GM23338 (cell line): ENCODE data around the gene TRIO. TPM values are rescaled to one million over a fixed set of nuclear protein-coding genes. Genes with fewer than 3 reads are reported as not detected.

Experiments used
- ATAC-seq: fragments of 200-7000 bp; cut with Tn5 transposase; 3 replicates; pipeline ENCODE4 v1.9.1; 2020
- DNase-seq: peaks from one replicate; pipeline ENCODE4 v3.0.0-alpha.2; 2015; ENCODE audit warnings: low spot score
- H2AFZ ChIP-seq: fragments of 200-600 bp; sonication (generic); 2 replicates; pipeline ENCODE4 v1.8.0; 2016; ENCODE audit warnings: antibody characterized with exemption, mild to moderate bottlenecking, moderate library complexity
- H3F3A ChIP-seq: fragments of 200-600 bp; sonication (generic); replicated peaks from 2 replicates; pipeline ENCODE4 v1.8.0; 2017; ENCODE audit warnings: antibody characterized with exemption, mixed run types, low read depth
- H3K27ac ChIP-seq: fragments of 200-600 bp; sonication (generic); 2 replicates; pipeline ENCODE4 v1.6.1; 2016; ENCODE audit warnings: low read depth
- H3K27me3 ChIP-seq: fragments of 200-600 bp; sonication (generic); 2 replicates; pipeline ENCODE4 v1.8.0; 2016; ENCODE audit warnings: mild to moderate bottlenecking, mixed run types, moderate library complexity; ENCODE audit not compliant: insufficient read depth
- H3K36me3 ChIP-seq: fragments of 200-600 bp; sonication (generic); 2 replicates; pipeline ENCODE4 v1.8.0; 2016; ENCODE audit warnings: mild to moderate bottlenecking; ENCODE audit not compliant: insufficient read depth
- H3K4me1 ChIP-seq: fragments of 200-600 bp; sonication (generic); 2 replicates; pipeline ENCODE4 v1.8.0; 2016; ENCODE audit warnings: mild to moderate bottlenecking, moderate library complexity; ENCODE audit not compliant: insufficient read depth
- H3K4me2 ChIP-seq: fragments of 200-600 bp; sonication (generic); 2 replicates; pipeline ENCODE4 v1.7.1; 2017; ENCODE audit warnings: mixed run types
- H3K4me3 ChIP-seq: fragments of 200-600 bp; sonication (generic); 2 replicates; pipeline ENCODE4 v1.6.1; 2016; ENCODE audit warnings: mixed run types
- H3K79me2 ChIP-seq: fragments of 200-600 bp; sonication (generic); replicated peaks from 2 replicates; pipeline ENCODE4 v1.8.0; 2017; ENCODE audit warnings: mild to moderate bottlenecking; ENCODE audit not compliant: insufficient read depth
- H3K9me2 ChIP-seq: fragments of 200-600 bp; sonication (generic); 2 replicates; pipeline ENCODE4 v1.8.0; 2017; ENCODE audit not compliant: insufficient read depth
- H4K20me1 ChIP-seq: fragments of 200-600 bp; sonication (generic); replicated peaks from 2 replicates; pipeline ENCODE4 v1.8.0; 2017; ENCODE audit warnings: mild to moderate bottlenecking; ENCODE audit not compliant: insufficient read depth
- H3K27ac Mint-ChIP-seq: 2 replicates; pipeline ENCODE4 v1.8.0; 2020; ENCODE audit warnings: inconsistent platforms, mild to moderate bottlenecking, moderate library complexity, mixed read lengths
- H3K27me3 Mint-ChIP-seq: 3 replicates; pipeline ENCODE4 v1.8.0; 2022; ENCODE audit warnings: low read depth, mild to moderate bottlenecking, moderate library complexity, mixed read lengths, inconsistent platforms; ENCODE audit not compliant: insufficient read depth, poor library complexity
- H3K36me3 Mint-ChIP-seq: 3 replicates; pipeline ENCODE4 v1.8.0; 2021; ENCODE audit warnings: low read depth, mild to moderate bottlenecking, inconsistent platforms, moderate library complexity, mixed read lengths
- H3K4me1 Mint-ChIP-seq: 3 replicates; pipeline ENCODE4 v1.8.0; 2020; ENCODE audit warnings: mild to moderate bottlenecking, inconsistent platforms, mixed read lengths
- H3K4me3 Mint-ChIP-seq: 3 replicates; pipeline ENCODE4 v1.8.0; 2021; ENCODE audit warnings: moderate library complexity, mild to moderate bottlenecking, inconsistent platforms, mixed read lengths
- H3K9me3 Mint-ChIP-seq: 3 replicates; pipeline ENCODE4 v1.8.0; 2020; ENCODE audit warnings: moderate library complexity, mild to moderate bottlenecking, inconsistent platforms, mixed read lengths
- CREB1 ChIP-seq: fragments of 250-450 bp; sonication (Bioruptor Pico); IDR thresholded peaks from 2 replicates; pipeline ENCODE4 v1.5.0; 2020; ENCODE audit warnings: low read depth, mild to moderate bottlenecking, moderate library complexity
- EZH2phosphoT487 ChIP-seq: fragments of 200-600 bp; sonication (generic); IDR thresholded peaks from one replicate; pipeline ENCODE4 v1.8.1; 2018; ENCODE audit warnings: antibody characterized with exemption; ENCODE audit not compliant: unreplicated experiment
- NANOG ChIP-seq: IDR thresholded peaks from 2 replicates; pipeline ENCODE4 v1.6.1; 2016; ENCODE audit warnings: antibody characterized with exemption, borderline replicate concordance
- REST ChIP-seq: IDR thresholded peaks from one replicate; pipeline ENCODE4 v1.6.1; 2018; ENCODE audit warnings: antibody characterized with exemption; ENCODE audit not compliant: unreplicated experiment
- STAT1 ChIP-seq: IDR thresholded peaks from one replicate; pipeline ENCODE4 v1.6.1; 2016; ENCODE audit warnings: antibody characterized with exemption; ENCODE audit not compliant: unreplicated experiment
- ZNF331 ChIP-seq: fragments of 250-450 bp; sonication (Bioruptor Pico); IDR thresholded peaks from 2 replicates; pipeline ENCODE4 v1.5.0; 2020; ENCODE audit warnings: low read depth, mild to moderate bottlenecking, moderate library complexity
- ZNF462 ChIP-seq: fragments of 250-450 bp; sonication (Bioruptor Pico); IDR thresholded peaks from 2 replicates; pipeline ENCODE4 v1.5.0; 2020; ENCODE audit warnings: mild to moderate bottlenecking, moderate library complexity
- polyA plus RNA-seq: library from polyadenylated mRNA; unstranded; fragments of >200 nt; fragmentation: Nextera tagmentation; extraction: Ambion mirVana; gene quantifications from 2 replicates; pipeline ENCODE4 v1.2.1, GENCODE V29; 2016
- total RNA-seq: library from RNA; depleted of rRNA; stranded (reverse); fragments of >200 nt; shearing (Covaris generic); gene quantifications from 2 replicates; pipeline ENCODE4 v1.2.3, GENCODE V29; 2014

Gene TRIO
- total and polyA plus RNA-seq, 2 experiments from 2014 or later: 13.8 to 113 TPM

- Histone ChIP-seq H3K27me3 (no peaks in the 10 kb centered on the region), H3K4me1 (no peaks in the 10 kb centered on the region), H3K4me2 (no peak overlapping the region), H3K4me3 (no peak overlapping the region), H2AFZ (no peak overlapping the region), H4K20me1 (no peaks in the 10 kb centered on the region), H3F3A (no peaks in the 10 kb centered on the region), H3K9me2 (no peaks in the 10 kb centered on the region), H3K36me3 (peaks cover 7% of the 10 kb centered on the region; the same call in 1 of the 2 replicates), H3K79me2 (peaks cover 21% of the 10 kb centered on the region; the same call in 1 of the 2 replicates), H3K27ac (no peak overlapping the region)
- Mint-ChIP-seq H3K27ac (no peak overlapping the region), H3K36me3 (peaks cover 10% of the 10 kb centered on the region), H3K27me3 (peaks cover 4% of the 10 kb centered on the region), H3K4me1 (peaks cover under 1% of the 10 kb centered on the region; the same call in 1 of the 3 replicates), H3K4me3 (no peak overlapping the region), H3K9me3 (no peaks in the 10 kb centered on the region)
- ATAC-seq (no peak), DNase-seq (no peak)
- TF ChIP-seq CREB1 (CRISPR knock-in tag): no peak
These were observed 158.0 kb downstream of the TRIO start for GRCh38 chr5:14301186-14301585.

DNA sequence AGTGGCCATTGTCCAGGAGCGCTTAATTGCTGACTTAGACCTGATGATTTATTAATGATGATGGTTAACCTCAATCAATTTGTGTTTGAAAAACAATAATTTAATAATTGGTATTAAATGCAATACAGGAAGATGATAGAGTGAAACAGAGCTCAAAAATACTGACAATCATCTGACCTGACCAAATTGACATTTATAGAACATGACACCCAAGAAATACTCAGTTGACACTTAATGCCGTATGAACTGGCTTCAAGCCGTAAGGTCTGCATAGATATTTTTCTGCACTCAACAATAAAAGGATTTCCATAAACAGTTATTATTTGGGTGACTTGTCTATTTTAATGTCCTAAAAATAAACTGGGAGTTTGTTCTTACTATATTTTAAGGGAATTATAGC, 159.2 kb downstream of the TRIO start:
- H3K27me3 ChIP-seq: no peaks in the 10 kb centered on the region
- H3K36me3 Mint-ChIP-seq: peaks cover 15% of the 10 kb centered on the region
- H3K4me2 ChIP-seq: no peak overlapping the region
- H3K27me3 Mint-ChIP-seq: peaks cover 2% of the 10 kb centered on the region
- H3K4me3 ChIP-seq: no peak overlapping the region
- H3K36me3 ChIP-seq: peaks cover 7% of the 10 kb centered on the region; the same call in 1 of the 2 replicates
- peaks cover 20% of the 10 kb centered on the region; the same call in 1 of the 2 replicates for H3K79me2 ChIP-seq
- H3K9me2 ChIP-seq: no peaks in the 10 kb centered on the region
- H3K4me1 Mint-ChIP-seq: no peaks in the 10 kb centered on the region; the same call in 2 of the 3 replicates
- no peaks in the 10 kb centered on the region for H3F3A ChIP-seq
- no peak for ATAC-seq
- H3K9me3 Mint-ChIP-seq: no peaks in the 10 kb centered on the region
- H3K4me1 ChIP-seq: no peaks in the 10 kb centered on the region
- no peak overlapping the region for H3K27ac ChIP-seq
- H2AFZ ChIP-seq: no peak overlapping the region
- no peak overlapping the region for H3K4me3 Mint-ChIP-seq
- no peaks in the 10 kb centered on the region for H4K20me1 ChIP-seq
- no peak for DNase-seq
- TF ChIP-seq ZNF331 (no peak), NANOG (no peak), CREB1 (CRISPR knock-in tag) (no peak), STAT1 (no peak), EZH2phosphoT487 (no peak)
- no peak overlapping the region for H3K27ac Mint-ChIP-seq

DNA sequence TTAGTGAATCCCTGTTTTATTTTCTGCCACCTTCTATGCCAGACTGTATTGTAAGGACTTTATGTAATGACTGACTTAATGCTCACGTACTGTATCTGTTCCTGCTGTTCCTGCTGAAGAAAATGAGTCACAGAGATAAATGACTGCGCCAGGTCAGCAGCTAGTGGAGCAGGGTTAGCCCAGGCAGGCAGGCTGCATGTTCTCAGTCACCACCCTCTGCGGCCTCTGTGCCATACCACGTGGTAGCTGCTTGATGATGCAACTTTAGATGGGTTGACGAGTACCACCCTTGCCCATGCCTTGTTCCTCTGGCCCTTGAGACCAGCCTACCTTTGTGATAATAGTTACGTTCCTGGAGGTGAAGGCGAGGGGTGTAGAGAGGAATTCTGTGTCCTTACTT, 161.9 kb downstream of the TRIO start:
- Histone ChIP-seq H3K4me2 (no peak overlapping the region), H4K20me1 (no peaks in the 10 kb centered on the region)
- no peak for ATAC-seq
- TF ChIP-seq ZNF462 (no peak), REST (no peak), EZH2phosphoT487 (no peak), ZNF331 (no peak)

More for the DNA sequence above, 161.9 kb downstream of the TRIO start:
- no peaks in the 10 kb centered on the region for H3K9me3 Mint-ChIP-seq
- no peak overlapping the region for H3K4me3 ChIP-seq
- no peak overlapping the region; the same call in 1 of the 2 replicates for H3K27ac ChIP-seq
- peaks cover 8% of the 10 kb centered on the region; the same call in 1 of the 2 replicates for H3K9me2 ChIP-seq
- H3K36me3 Mint-ChIP-seq: peaks cover 38% of the 10 kb centered on the region
- no peak overlapping the region for H3K4me3 Mint-ChIP-seq
- no peaks in the 10 kb centered on the region for H3K4me1 ChIP-seq
- no peaks in the 10 kb centered on the region for H3K27me3 ChIP-seq
- H3K4me1 Mint-ChIP-seq: no peaks in the 10 kb centered on the region; the same call in 2 of the 3 replicates
- peaks cover 5% of the 10 kb centered on the region for H3K27me3 Mint-ChIP-seq
- H3F3A ChIP-seq: no peaks in the 10 kb centered on the region
- peak overlapping the region; percentile 87; the same call in 1 of the 2 replicates for H3K27ac Mint-ChIP-seq
- H3K79me2 ChIP-seq: peaks cover 20% of the 10 kb centered on the region; the same call in 1 of the 2 replicates
- peaks cover 3% of the 10 kb centered on the region; the same call in 1 of the 2 replicates for H3K36me3 ChIP-seq
- no peak for DNase-seq
- H2AFZ ChIP-seq: no peak overlapping the region
